ENCODE results near the gene HOXC9.

DNA sequence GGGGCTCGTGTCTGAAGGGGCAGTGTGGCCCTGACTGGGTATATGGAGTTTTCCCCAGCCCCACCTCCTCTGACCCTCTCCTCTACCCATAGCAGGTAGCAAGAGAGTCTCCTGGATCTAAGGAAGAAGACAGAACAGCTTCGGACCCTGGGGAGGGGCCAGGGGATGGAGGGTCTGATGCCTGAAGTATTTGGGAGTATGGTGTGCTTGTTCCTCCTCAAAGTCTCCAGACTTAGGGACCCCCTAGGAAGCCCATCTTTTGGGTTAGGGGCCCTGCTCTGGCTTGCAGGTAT is 8.2 kb downstream of the HOXC9 start:
- no peak for TF ChIP-seq MYC (IDR thresholded peaks at IDR 0.05; ENCODE audit: borderline replicate concordance, low read length)
- TF ChIP-seq, protein P1, sequence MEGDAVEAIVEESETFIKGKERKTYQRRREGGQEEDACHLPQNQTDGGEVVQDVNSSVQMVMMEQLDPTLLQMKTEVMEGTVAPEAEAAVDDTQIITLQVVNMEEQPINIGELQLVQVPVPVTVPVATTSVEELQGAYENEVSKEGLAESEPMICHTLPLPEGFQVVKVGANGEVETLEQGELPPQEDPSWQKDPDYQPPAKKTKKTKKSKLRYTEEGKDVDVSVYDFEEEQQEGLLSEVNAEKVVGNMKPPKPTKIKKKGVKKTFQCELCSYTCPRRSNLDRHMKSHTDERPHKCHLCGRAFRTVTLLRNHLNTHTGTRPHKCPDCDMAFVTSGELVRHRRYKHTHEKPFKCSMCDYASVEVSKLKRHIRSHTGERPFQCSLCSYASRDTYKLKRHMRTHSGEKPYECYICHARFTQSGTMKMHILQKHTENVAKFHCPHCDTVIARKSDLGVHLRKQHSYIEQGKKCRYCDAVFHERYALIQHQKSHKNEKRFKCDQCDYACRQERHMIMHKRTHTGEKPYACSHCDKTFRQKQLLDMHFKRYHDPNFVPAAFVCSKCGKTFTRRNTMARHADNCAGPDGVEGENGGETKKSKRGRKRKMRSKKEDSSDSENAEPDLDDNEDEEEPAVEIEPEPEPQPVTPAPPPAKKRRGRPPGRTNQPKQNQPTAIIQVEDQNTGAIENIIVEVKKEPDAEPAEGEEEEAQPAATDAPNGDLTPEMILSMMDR (IDR thresholded peaks at IDR 0.05), result no peak
- TF ChIP-seq, protein P2, sequence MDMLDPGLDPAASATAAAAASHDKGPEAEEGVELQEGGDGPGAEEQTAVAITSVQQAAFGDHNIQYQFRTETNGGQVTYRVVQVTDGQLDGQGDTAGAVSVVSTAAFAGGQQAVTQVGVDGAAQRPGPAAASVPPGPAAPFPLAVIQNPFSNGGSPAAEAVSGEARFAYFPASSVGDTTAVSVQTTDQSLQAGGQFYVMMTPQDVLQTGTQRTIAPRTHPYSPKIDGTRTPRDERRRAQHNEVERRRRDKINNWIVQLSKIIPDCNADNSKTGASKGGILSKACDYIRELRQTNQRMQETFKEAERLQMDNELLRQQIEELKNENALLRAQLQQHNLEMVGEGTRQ (IDR thresholded peaks at IDR 0.05), result no peak
- no peak for TF ChIP-seq CEBPB (IDR thresholded peaks at IDR 0.05)
- TF ChIP-seq, protein P3, sequence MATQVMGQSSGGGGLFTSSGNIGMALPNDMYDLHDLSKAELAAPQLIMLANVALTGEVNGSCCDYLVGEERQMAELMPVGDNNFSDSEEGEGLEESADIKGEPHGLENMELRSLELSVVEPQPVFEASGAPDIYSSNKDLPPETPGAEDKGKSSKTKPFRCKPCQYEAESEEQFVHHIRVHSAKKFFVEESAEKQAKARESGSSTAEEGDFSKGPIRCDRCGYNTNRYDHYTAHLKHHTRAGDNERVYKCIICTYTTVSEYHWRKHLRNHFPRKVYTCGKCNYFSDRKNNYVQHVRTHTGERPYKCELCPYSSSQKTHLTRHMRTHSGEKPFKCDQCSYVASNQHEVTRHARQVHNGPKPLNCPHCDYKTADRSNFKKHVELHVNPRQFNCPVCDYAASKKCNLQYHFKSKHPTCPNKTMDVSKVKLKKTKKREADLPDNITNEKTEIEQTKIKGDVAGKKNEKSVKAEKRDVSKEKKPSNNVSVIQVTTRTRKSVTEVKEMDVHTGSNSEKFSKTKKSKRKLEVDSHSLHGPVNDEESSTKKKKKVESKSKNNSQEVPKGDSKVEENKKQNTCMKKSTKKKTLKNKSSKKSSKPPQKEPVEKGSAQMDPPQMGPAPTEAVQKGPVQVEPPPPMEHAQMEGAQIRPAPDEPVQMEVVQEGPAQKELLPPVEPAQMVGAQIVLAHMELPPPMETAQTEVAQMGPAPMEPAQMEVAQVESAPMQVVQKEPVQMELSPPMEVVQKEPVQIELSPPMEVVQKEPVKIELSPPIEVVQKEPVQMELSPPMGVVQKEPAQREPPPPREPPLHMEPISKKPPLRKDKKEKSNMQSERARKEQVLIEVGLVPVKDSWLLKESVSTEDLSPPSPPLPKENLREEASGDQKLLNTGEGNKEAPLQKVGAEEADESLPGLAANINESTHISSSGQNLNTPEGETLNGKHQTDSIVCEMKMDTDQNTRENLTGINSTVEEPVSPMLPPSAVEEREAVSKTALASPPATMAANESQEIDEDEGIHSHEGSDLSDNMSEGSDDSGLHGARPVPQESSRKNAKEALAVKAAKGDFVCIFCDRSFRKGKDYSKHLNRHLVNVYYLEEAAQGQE (IDR thresholded peaks at IDR 0.05), result no peak
- no peak for TF ChIP-seq POLR2A (IDR thresholded peaks at IDR 0.05; ENCODE audit: low read length)
- no peak for TF ChIP-seq ZSCAN20 (CRISPR knock-in tag; IDR thresholded peaks at IDR 0.05)
- TF ChIP-seq EHF (CRISPR knock-in tag; IDR thresholded peaks at IDR 0.05), result no peak
- no peak for TF ChIP-seq EP300 (IDR thresholded peaks at IDR 0.05)
- no peak for TF ChIP-seq RFX5 (IDR thresholded peaks at IDR 0.05)
